Sigmoid colon (tissue), 7 donors: ENCODE data around the gene CDCP1. TPM values are rescaled to one million over a fixed set of nuclear protein-coding genes. Genes with fewer than 3 reads are reported as not detected.
"Not testable (repeated sequence)": the region's sequence is repeated elsewhere in the genome, so short reads cannot be mapped to it uniquely, and the experiment has no call there.

Experiments
- DNase-seq: peaks from one replicate; pipeline ENCODE4 v3.0.0-alpha.2; 2019
- H3K27ac ChIP-seq, 4 donors: fragments of 200-600 bp; sonication (generic); one replicate each; pipeline ENCODE4 v1.5.1; 2016 to 2019; ENCODE audit warnings: mild to moderate bottlenecking in 1 of 4
- H3K27me3 ChIP-seq, 3 donors: fragments of 200-600 bp; sonication (generic); one replicate each; pipeline ENCODE4 v1.5.1; 2019; ENCODE audit warnings: mild to moderate bottlenecking in 1 of 3
- H3K36me3 ChIP-seq, 4 donors: fragments of 200-600 bp; sonication (generic); one replicate each; pipeline ENCODE4 v1.5.1; 2016 to 2019
- H3K4me1 ChIP-seq, 4 donors: fragments of 200-600 bp; sonication (generic); one replicate each; pipeline ENCODE4 v1.5.1; 2017 to 2019
- H3K4me3 ChIP-seq, 4 donors: fragments of 200-600 bp; sonication (generic); one replicate each; pipeline ENCODE4 v1.5.1; 2017 to 2019; ENCODE audit warnings: mild to moderate bottlenecking in 2 of 4, moderate library complexity in 1 of 4
- H3K9me3 ChIP-seq, 4 donors: fragments of 200-600 bp in 3 of 4; sonication (generic) in 3 of 4; one replicate each; pipeline versions ENCODE4 v1.5.1 to v1.6.1; 2013 to 2019
- CTCF ChIP-seq, 4 experiments: fragments of 450-650 bp in 3 of 4; fragments of 200-600 bp in 1 of 4; IDR thresholded peaks; one replicate each; pipeline ENCODE4 v1.5.1; 2016 to 2019; ENCODE audit warnings: antibody characterized with exemption in 4 of 4, mild to moderate bottlenecking in 3 of 4, moderate library complexity in 2 of 4
- EP300 ChIP-seq, 4 donors: sonication (generic); formaldehyde crosslinking; IDR thresholded peaks; one replicate each; pipeline ENCODE4 v1.6.1; 2017; ENCODE audit warnings: antibody characterized with exemption in 4 of 4
- POLR2A ChIP-seq, 2 donors: fragments of 450-650 bp; IDR thresholded peaks; one replicate each; pipeline ENCODE4 v1.6.1; 2016; ENCODE audit warnings: antibody characterized with exemption in 2 of 2, mild to moderate bottlenecking in 2 of 2, moderate library complexity in 2 of 2
- POLR2AphosphoS5 ChIP-seq, 4 donors: sonication (generic); formaldehyde crosslinking; IDR thresholded peaks; one replicate each; pipeline ENCODE4 v1.6.1; 2017; ENCODE audit warnings: antibody characterized with exemption in 4 of 4
- WGBS, 2 donors: extraction: QIAGEN DNeasy Blood & Tissue Kit; methylation state at CpG; one replicate each; pipeline ENCODE4 v1.1.7; 2013; 5-methylcytosine and 5-hydroxymethylcytosine counted together
- intact Hi-C: fragments of 100-400 bp; cut with DNase I; formaldehyde crosslinking; loops from one replicate; pipeline ENCODE4 v1.15.1; 2023
- polyA plus RNA-seq, 3 donors: library from polyadenylated mRNA; stranded (reverse); fragments of 200-250 nt; gene quantifications; one replicate each; pipeline ENCODE4 v1.2.3, GENCODE V29; 2013
- total RNA-seq, 4 donors: library from RNA; depleted of rRNA; stranded (reverse); fragments of >200 nt; gene quantifications; one replicate each; pipeline ENCODE4 v1.1.0, GENCODE V29; 2016
- donor health status: healthy with polysubstance abuse.
- donor health status: Bipolar disorder and iron deficiency.
- donor health status: healthy.

CDCP1 gene
- total and polyA plus RNA-seq, 7 donors = 0.71 to 35.2 (median 1.2) TPM

GRCh38 chr3:45078910-45079522 lies 67.2 kb downstream of the CDCP1 start:
- TF ChIP-seq CTCF (IDR thresholded peaks at IDR 0.05) (peak in 1 of 4 experiments; percentile 27), POLR2A (IDR thresholded peaks at IDR 0.05) (no peak)
- Histone ChIP-seq H3K4me1 (peaks cover 0 to 10% (median 5%) of the 10 kb centered on the region in 4 donors), H3K36me3 (no peaks in the 10 kb centered on the region), H3K27ac (no peak overlapping the region), H3K27me3 (no peaks in the 10 kb centered on the region), H3K9me3 (no peaks in the 10 kb centered on the region), H3K4me3 (no peak overlapping the region)
- DNase-seq = no peak
- 36 to 71% methylated on average over 8 of the region's 8 CpGs for WGBS, 2 donors
- intact Hi-C loops = no loop called here

GRCh38 chr3:45078256-45078655 lies 67.9 kb downstream of the CDCP1 start:
- H3K36me3 ChIP-seq, H3K27ac ChIP-seq, DNase-seq, H3K27me3 ChIP-seq, intact Hi-C loops, H3K4me3 ChIP-seq, H3K9me3 ChIP-seq: not testable (repeated sequence)
- 42 to 96% methylated on average over 1 of the region's 1 CpG for WGBS, 2 donors
- H3K4me1 ChIP-seq = peaks cover 0 to 10% (median 5%) of the 10 kb centered on the region in 4 donors

GRCh38 chr3:45075821-45076625 lies 70.2 kb downstream of the CDCP1 start:
- no peak for DNase-seq
- no peaks in the 10 kb centered on the region for H3K4me1 ChIP-seq
- H3K36me3 ChIP-seq = no peaks in the 10 kb centered on the region
- intact Hi-C loops = no loop called here
- 84 to 88% methylated on average over 11 of the region's 11 CpGs for WGBS, 2 donors
- no peak overlapping the region for H3K27ac ChIP-seq
- no peaks in the 10 kb centered on the region for H3K27me3 ChIP-seq
- no peak overlapping the region for H3K4me3 ChIP-seq
- TF ChIP-seq POLR2A (IDR thresholded peaks at IDR 0.05) = no peak
- no peak for TF ChIP-seq POLR2AphosphoS5 (IDR thresholded peaks at IDR 0.05)
- TF ChIP-seq CTCF (IDR thresholded peaks at IDR 0.05) = no peak
- TF ChIP-seq EP300 (IDR thresholded peaks at IDR 0.05) = no peak
- H3K9me3 ChIP-seq = no peaks in the 10 kb centered on the region

- H3K4me1 ChIP-seq = no peaks in the 10 kb centered on the region
- no peak for TF ChIP-seq EP300 (IDR thresholded peaks at IDR 0.05)
- no peak for TF ChIP-seq CTCF (IDR thresholded peaks at IDR 0.05)
- TF ChIP-seq POLR2A (IDR thresholded peaks at IDR 0.05) = no peak
- no peak for TF ChIP-seq POLR2AphosphoS5 (IDR thresholded peaks at IDR 0.05)
- no peaks in the 10 kb centered on the region for H3K27me3 ChIP-seq
- no peak for DNase-seq
- H3K27ac ChIP-seq = no peak overlapping the region
- intact Hi-C loops = no loop called here
- H3K36me3 ChIP-seq = no peaks in the 10 kb centered on the region
- H3K4me3 ChIP-seq = no peak overlapping the region
- no peaks in the 10 kb centered on the region for H3K9me3 ChIP-seq
Measured at GRCh38 chr3:45071075-45071474, 75.1 kb downstream of the CDCP1 start.

GRCh38 chr3:45067941-45068340 lies 78.2 kb downstream of the CDCP1 start:
- Histone ChIP-seq H3K9me3 (no peaks in the 10 kb centered on the region), H3K4me1 (peaks cover 0 to 3% (median 0%) of the 10 kb centered on the region in 4 donors), H3K4me3 (no peak overlapping the region), H3K36me3 (no peaks in the 10 kb centered on the region), H3K27me3 (no peaks in the 10 kb centered on the region), H3K27ac (no peak overlapping the region)
- 70 to 86% methylated on average over 3 of the region's 3 CpGs for WGBS, 2 donors
- DNase-seq = no peak
- intact Hi-C loops = no loop called here
- TF ChIP-seq POLR2A (IDR thresholded peaks at IDR 0.05) = no peak
- TF ChIP-seq POLR2AphosphoS5 (IDR thresholded peaks at IDR 0.05) = no peak
- TF ChIP-seq EP300 (IDR thresholded peaks at IDR 0.05) = no peak
- no peak for TF ChIP-seq CTCF (IDR thresholded peaks at IDR 0.05)
